Measurements from ENCODE around the gene STK24.
A peak's percentile ranks its signal among the peaks of the same experiment; 100 is the strongest.

STK24 gene

GRCh38 chr13:98509271-98510155 lies 67.4 kb downstream of the STK24 start:
- DNase-seq (ENCODE audit: low spot score) = peak; percentile 20

- DNase-seq (ENCODE audit: low spot score) = no peak
Measured at GRCh38 chr13:98508685-98509084, 68.2 kb downstream of the STK24 start.

- no peak for DNase-seq (ENCODE audit: low spot score)
Measured at GRCh38 chr13:98508280-98508679, 68.6 kb downstream of the STK24 start.

- no peak for DNase-seq (ENCODE audit: low spot score)
Measured at GRCh38 chr13:98507282-98507797, 69.6 kb downstream of the STK24 start.

GRCh38 chr13:98506728-98507230 lies 70.1 kb downstream of the STK24 start:
- no peak for DNase-seq (ENCODE audit: low spot score)

GRCh38 chr13:98506322-98506721 lies 70.6 kb downstream of the STK24 start:
- no peak for DNase-seq (ENCODE audit: low spot score)

- DNase-seq (ENCODE audit: low spot score) = no peak
Measured at GRCh38 chr13:98505217-98505616, 71.7 kb downstream of the STK24 start.

GRCh38 chr13:98504371-98504963 lies 72.4 kb downstream of the STK24 start:
- DNase-seq (ENCODE audit: low spot score) = no peak

GRCh38 chr13:98504029-98504351 lies 72.9 kb downstream of the STK24 start:
- no peak for DNase-seq (ENCODE audit: low spot score)

GRCh38 chr13:98503175-98504028 lies 73.5 kb downstream of the STK24 start:
- no peak for DNase-seq (ENCODE audit: low spot score)

- DNase-seq (ENCODE audit: low spot score) = no peak
Measured at GRCh38 chr13:98500963-98501421, 75.9 kb downstream of the STK24 start.

GRCh38 chr13:98496966-98497365 lies 79.9 kb downstream of the STK24 start:
- DNase-seq (ENCODE audit: low spot score) = no peak

- DNase-seq (ENCODE audit: low spot score) = no peak
Measured at GRCh38 chr13:98496479-98496791, 80.5 kb downstream of the STK24 start.

- no peak for DNase-seq (ENCODE audit: low spot score)
Measured at GRCh38 chr13:98495627-98496478, 81.1 kb downstream of the STK24 start.

GRCh38 chr13:98494769-98495168 lies 82.1 kb downstream of the STK24 start:
- DNase-seq (ENCODE audit: low spot score) = no peak

- DNase-seq (ENCODE audit: low spot score) = no peak
Measured at GRCh38 chr13:98493042-98493712, 83.7 kb downstream of the STK24 start.

- DNase-seq (ENCODE audit: low spot score) = no peak
Measured at GRCh38 chr13:98492335-98493041, 84.4 kb downstream of the STK24 start.

GRCh38 chr13:98490866-98491265 lies 86.0 kb downstream of the STK24 start:
- DNase-seq (ENCODE audit: low spot score) = no peak

GRCh38 chr13:98490195-98490836 lies 86.6 kb downstream of the STK24 start:
- DNase-seq (ENCODE audit: low spot score) = no peak
